ENCODE data around the gene GNA15.

DNA sequence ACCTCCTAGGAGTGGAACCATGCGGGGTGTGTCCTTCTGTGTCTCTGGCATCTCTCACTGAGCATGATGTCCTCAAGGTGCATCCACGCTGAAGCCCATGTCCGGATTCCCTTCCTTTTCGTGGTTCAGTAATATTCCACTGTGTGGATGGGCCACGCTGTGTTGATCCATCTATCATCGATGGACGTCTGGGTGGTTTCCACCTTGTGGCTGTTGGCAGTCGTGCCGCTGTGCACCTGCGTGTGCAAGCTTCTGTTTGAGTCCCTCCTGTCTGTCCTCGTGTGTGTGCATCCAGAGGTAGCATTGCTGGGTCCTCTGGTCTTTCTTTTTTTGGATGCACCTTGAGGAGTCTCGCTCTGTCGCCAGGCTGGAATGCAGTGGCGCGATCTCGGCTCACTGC, 11.2 kb upstream of the GNA15 start:
- TF ChIP-seq, protein P1, sequence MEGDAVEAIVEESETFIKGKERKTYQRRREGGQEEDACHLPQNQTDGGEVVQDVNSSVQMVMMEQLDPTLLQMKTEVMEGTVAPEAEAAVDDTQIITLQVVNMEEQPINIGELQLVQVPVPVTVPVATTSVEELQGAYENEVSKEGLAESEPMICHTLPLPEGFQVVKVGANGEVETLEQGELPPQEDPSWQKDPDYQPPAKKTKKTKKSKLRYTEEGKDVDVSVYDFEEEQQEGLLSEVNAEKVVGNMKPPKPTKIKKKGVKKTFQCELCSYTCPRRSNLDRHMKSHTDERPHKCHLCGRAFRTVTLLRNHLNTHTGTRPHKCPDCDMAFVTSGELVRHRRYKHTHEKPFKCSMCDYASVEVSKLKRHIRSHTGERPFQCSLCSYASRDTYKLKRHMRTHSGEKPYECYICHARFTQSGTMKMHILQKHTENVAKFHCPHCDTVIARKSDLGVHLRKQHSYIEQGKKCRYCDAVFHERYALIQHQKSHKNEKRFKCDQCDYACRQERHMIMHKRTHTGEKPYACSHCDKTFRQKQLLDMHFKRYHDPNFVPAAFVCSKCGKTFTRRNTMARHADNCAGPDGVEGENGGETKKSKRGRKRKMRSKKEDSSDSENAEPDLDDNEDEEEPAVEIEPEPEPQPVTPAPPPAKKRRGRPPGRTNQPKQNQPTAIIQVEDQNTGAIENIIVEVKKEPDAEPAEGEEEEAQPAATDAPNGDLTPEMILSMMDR (IDR thresholded peaks at IDR 0.05; ENCODE audit: low read depth, low read length, poor library complexity, severe bottlenecking): no peak
- TF ChIP-seq EZH2phosphoT487 (IDR thresholded peaks at IDR 0.05; ENCODE audit: borderline replicate concordance, low read length): no peak
